NB4 (cell line): ENCODE results near the gene FMR1.

Experiments
- DNase-seq: peaks from one replicate; pipeline ENCODE4 v3.0.0; 2010; ENCODE audit warnings: low read depth
- H3K4me3 ChIP-seq: one replicate; pipeline ENCODE4 v1.5.1; 2011; ENCODE audit warnings: mild to moderate bottlenecking, low read depth, low read length, moderate library complexity
- MAX ChIP-seq: IDR thresholded peaks from 2 replicates; pipeline ENCODE4 v1.6.1; 2011; ENCODE audit warnings: low read depth, low read length
- MYC ChIP-seq: IDR thresholded peaks from 2 replicates; pipeline ENCODE4 v1.6.1; 2011; ENCODE audit warnings: low read depth, low read length
- POLR2A ChIP-seq: IDR thresholded peaks from 2 replicates; pipeline ENCODE4 v1.6.1; 2011; ENCODE audit warnings: mild to moderate bottlenecking; ENCODE audit not compliant: insufficient read length; ENCODE audit errors: extremely low read depth
- TF ChIP-seq, protein P1 (sequence below): IDR thresholded peaks from one replicate; pipeline ENCODE4 v1.5.1; 2012; ENCODE audit warnings: low read depth, low read length

The FMR1 gene

GRCh38 chrX:147945286-147945685 lies 33.6 kb downstream of the FMR1 start:
- DNase-seq, result no peak
- TF ChIP-seq MAX (no peak), MYC (no peak), POLR2A (no peak)
- TF ChIP-seq, protein P1, sequence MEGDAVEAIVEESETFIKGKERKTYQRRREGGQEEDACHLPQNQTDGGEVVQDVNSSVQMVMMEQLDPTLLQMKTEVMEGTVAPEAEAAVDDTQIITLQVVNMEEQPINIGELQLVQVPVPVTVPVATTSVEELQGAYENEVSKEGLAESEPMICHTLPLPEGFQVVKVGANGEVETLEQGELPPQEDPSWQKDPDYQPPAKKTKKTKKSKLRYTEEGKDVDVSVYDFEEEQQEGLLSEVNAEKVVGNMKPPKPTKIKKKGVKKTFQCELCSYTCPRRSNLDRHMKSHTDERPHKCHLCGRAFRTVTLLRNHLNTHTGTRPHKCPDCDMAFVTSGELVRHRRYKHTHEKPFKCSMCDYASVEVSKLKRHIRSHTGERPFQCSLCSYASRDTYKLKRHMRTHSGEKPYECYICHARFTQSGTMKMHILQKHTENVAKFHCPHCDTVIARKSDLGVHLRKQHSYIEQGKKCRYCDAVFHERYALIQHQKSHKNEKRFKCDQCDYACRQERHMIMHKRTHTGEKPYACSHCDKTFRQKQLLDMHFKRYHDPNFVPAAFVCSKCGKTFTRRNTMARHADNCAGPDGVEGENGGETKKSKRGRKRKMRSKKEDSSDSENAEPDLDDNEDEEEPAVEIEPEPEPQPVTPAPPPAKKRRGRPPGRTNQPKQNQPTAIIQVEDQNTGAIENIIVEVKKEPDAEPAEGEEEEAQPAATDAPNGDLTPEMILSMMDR, result no peak

DNA sequence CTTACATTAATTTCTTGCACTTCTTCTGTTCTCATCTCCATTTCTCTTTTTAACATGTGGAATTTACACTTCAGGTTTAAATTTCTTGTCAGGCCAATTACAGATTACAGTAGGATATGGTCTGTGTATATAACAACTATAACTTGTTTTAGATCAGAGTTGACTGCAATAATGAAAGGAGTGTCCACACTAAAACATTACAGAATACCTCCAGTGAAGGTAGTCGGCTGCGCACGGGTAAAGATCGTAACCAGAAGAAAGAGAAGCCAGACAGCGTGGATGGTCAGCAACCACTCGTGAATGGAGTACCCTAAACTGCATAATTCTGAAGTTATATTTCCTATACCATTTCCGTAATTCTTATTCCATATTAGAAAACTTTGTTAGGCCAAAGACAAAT lies 36.8 kb downstream of the FMR1 start:
- no peak overlapping the region for H3K4me3 ChIP-seq
- no peak for DNase-seq
- no peak for TF ChIP-seq POLR2A

More at GRCh38 chrX:147945286-147945685, 33.6 kb downstream of the FMR1 start:
- H3K4me3 ChIP-seq, result no peak overlapping the region

GRCh38 chrX:147950352-147950751 lies 38.6 kb downstream of the FMR1 start:
- no peak for TF ChIP-seq MYC
- no peak overlapping the region for H3K4me3 ChIP-seq
- DNase-seq, result no peak

DNA sequence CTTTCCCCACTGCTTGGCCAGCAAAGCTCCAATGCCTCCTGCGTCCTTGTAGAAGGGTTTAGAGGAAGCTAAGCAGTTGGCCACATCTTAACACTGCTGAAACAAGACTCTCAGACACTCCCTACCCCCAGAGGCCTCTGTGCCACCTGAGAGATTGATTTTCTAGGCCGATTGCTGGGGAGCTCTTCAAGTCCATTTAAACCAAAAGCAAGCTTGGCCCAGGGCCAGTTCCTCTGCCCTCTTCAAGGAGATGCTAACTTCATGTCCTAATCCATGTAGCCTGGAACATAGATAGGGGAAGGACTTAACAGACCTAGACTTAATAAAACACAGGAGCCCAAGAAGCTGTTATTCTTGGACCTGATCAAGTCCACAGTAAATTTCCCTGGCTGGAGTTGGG lies 42.3 kb downstream of the FMR1 start:
- no peak overlapping the region for H3K4me3 ChIP-seq
- peak; percentile 1 for DNase-seq
- TF ChIP-seq POLR2A, result no peak
- TF ChIP-seq MAX, result no peak
- no peak for TF ChIP-seq MYC
- TF ChIP-seq, protein P1, result no peak

GRCh38 chrX:147957291-147957690 lies 45.6 kb downstream of the FMR1 start:
- no peak overlapping the region for H3K4me3 ChIP-seq
- DNase-seq, result no peak
- no peak for TF ChIP-seq POLR2A
- TF ChIP-seq, protein P1, result no peak
- TF ChIP-seq MYC, result no peak
- no peak for TF ChIP-seq MAX

DNA sequence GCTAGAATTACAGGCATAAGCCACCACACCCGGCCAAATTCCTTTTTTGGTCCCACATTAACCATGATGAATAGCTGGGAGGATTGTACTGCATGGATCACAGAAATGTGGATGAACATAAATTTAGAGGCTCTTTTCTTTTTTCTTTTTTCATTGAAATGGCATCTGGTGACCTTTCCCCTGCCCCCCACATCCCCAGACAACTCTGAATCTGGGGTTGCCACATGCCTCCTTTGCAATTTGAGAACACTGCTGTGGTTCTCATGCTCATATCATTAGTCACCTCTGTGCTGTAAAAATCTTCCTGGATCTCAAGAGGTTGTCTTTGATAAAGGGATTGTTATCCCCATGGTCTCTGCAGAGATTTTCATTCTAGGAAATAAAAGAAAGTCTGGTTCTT lies 46.6 kb downstream of the FMR1 start:
- no peak overlapping the region for H3K4me3 ChIP-seq
- DNase-seq, result no peak
- TF ChIP-seq, protein P1, result no peak
- TF ChIP-seq MAX, result no peak
- TF ChIP-seq POLR2A, result no peak
- TF ChIP-seq MYC, result no peak

DNA sequence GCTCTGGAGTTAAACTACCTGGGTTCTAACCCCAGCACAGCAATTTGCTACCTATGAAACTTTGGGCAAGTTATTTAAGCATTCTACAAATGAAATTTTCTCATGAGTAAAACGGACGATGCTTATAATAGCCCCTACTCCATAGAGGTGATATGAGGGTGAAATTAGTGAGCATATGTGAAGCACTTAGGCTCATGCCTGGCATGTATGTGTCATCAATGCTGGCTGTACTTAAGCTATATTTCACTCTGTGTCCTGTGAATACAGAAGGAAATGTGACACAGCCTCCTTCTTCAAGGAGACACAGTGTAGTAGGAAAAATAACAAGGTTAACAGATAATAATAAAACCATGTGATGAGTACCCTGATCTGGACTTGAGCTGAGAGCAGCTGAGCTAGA lies 49.0 kb downstream of the FMR1 start:
- no peak overlapping the region for H3K4me3 ChIP-seq
- TF ChIP-seq, protein P1, result no peak
- TF ChIP-seq MAX (no peak), POLR2A (no peak), MYC (no peak)
- DNase-seq, result no peak
